Measurements from ENCODE around the gene ZNF746. TPM values are rescaled to one million over a fixed set of nuclear protein-coding genes. Genes with fewer than 3 reads are reported as not detected.

The ZNF746 gene
- total and polyA plus RNA-seq, 9 of the 15 experiments (the other 6 are each of a cell fraction or from before 2014, with no cell fraction given), result 1.7 to 31.6 (median 13.3) TPM

DNA sequence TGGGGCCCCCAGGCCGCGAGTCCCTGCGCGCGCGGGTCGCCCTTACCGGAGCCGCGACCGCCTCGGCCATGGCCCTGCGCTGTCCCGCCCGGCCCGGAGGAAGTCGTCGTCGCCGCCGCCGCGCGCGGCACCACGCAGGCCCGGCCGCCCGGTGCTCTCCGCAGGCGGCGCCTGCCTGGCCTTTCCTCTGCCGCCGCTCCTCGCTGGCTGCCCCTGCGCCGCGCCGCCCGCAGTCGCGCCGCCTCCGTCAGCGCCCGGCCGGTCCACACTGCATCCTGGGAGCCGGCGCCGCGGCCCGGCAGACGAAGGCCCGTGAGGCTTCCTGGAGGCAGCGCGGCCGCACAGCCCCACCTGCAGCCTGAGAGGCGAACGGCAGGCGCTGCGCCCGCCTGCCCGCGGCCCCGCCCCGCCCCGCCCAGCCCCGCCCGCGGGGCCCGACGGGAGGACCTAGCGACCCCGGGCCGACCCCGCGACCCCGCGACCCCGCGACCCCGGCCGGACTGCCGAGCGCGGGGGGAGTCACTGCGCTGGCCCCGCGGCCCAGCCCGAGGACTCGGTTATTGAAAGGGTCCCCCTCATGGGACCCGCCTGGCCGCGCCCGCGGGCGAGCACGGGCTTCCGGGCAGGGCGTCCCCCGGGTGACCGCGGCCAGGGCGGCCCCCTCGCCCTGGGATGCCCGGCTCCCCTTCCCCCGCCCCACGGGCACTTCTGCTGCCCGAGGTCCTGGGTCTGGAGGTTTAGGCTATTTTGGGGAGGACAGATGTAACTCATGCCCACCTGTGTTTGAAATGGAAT is at the start of gene ZNF746 (continued):
- TF ChIP-seq CBX3 (IDR thresholded peaks at IDR 0.05; ENCODE audit: borderline replicate concordance in 1 of 2, low read length in 2 of 2) (no peak), ZNF764 (CRISPR knock-in tag; IDR thresholded peaks at IDR 0.05; ENCODE audit: low read depth) (no peak), SRSF9 (IDR thresholded peaks at IDR 0.05; ENCODE audit: borderline replicate concordance, low read depth, low read length) (no peak), ZNF395 (CRISPR knock-in tag; IDR thresholded peaks at IDR 0.05) (0 out of 2 replicates have a peak, but pooled peaks have one; percentile 77), NFYB (IDR thresholded peaks at IDR 0.05; ENCODE audit: extremely low read depth, insufficient read length) (no peak), SMAD4 (CRISPR knock-in tag; conservative IDR thresholded peaks at IDR 0.05) (peak; percentile 95), HDAC6 (IDR thresholded peaks at IDR 0.05; ENCODE audit: low read depth, low read length) (no peak), EHMT2 (IDR thresholded peaks at IDR 0.05) (no peak), SNIP1 (IDR thresholded peaks at IDR 0.05; ENCODE audit: low read depth) (no peak), ZNF75A (CRISPR knock-in tag; IDR thresholded peaks at IDR 0.05) (no peak), THAP7 (CRISPR knock-in tag; IDR thresholded peaks at IDR 0.05) (no peak), NR2C2 (CRISPR knock-in tag; IDR thresholded peaks at IDR 0.05) (no peak), NR2C2 (tag; IDR thresholded peaks at IDR 0.05) (peak; percentile 98), ZBTB33 (CRISPR knock-in tag; IDR thresholded peaks at IDR 0.05) (peak; percentile 24; the same call in 1 of the 2 replicates), ZNF668 (CRISPR knock-in tag; IDR thresholded peaks at IDR 0.05) (0 out of 2 replicates have a peak, but pooled peaks have one; percentile 23), ZBED1 (IDR thresholded peaks at IDR 0.05) (no peak), MYBL2 (IDR thresholded peaks at IDR 0.05; ENCODE audit: low read depth) (no peak), MYBL2 (CRISPR knock-in tag; IDR thresholded peaks at IDR 0.05; ENCODE audit: borderline replicate concordance) (no peak), HDAC2 (IDR thresholded peaks at IDR 0.05) (no peak), ZNF586 (CRISPR knock-in tag; conservative IDR thresholded peaks at IDR 0.05) (no peak), MEF2D (tag; conservative IDR thresholded peaks at IDR 0.05; ENCODE audit: low read depth) (no peak), RNF2 (IDR thresholded peaks at IDR 0.05) (no peak), GTF2A2 (tag; IDR thresholded peaks at IDR 0.05) (no peak), HCFC1 (IDR thresholded peaks at IDR 0.05; ENCODE audit: low read depth, low read length) (peak; percentile 80), RFX7 (CRISPR knock-in tag; IDR thresholded peaks at IDR 0.05) (no peak)
- TF ChIP-seq, protein P1, sequence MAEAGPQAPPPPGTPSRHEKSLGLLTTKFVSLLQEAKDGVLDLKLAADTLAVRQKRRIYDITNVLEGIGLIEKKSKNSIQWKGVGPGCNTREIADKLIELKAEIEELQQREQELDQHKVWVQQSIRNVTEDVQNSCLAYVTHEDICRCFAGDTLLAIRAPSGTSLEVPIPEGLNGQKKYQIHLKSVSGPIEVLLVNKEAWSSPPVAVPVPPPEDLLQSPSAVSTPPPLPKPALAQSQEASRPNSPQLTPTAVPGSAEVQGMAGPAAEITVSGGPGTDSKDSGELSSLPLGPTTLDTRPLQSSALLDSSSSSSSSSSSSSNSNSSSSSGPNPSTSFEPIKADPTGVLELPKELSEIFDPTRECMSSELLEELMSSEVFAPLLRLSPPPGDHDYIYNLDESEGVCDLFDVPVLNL (CRISPR knock-in tag; IDR thresholded peaks at IDR 0.05; ENCODE audit: low read depth), result no peak

Measured in K562 (cell line).